SK-N-SH (cell line): ENCODE data around the gene SLC26A1. TPM values are rescaled to one million over a fixed set of nuclear protein-coding genes. Genes with fewer than 3 reads are reported as not detected.

ENCODE experiments used
- CTCF ChIA-PET: fragments of 300-600, 350-600 bp; formaldehyde crosslinking; extraction: SDS; loops from one replicate; lab custom pipeline; 2021; lab: Yijun Ruan, JAX
- POLR2A ChIA-PET: fragments of 350-600 bp; sonication (Branson Sonifier 250); formaldehyde crosslinking; extraction: SDS; loops from one replicate; lab custom pipeline; 2020; ENCODE audit warnings: antibody characterized with exemption, inconsistent platforms; lab: Yijun Ruan, JAX
- DNase-seq: peaks from one replicate; pipeline ENCODE4 v3.0.0; 2012
- H2AFZ ChIP-seq: fragments of 200-600 bp; sonication (generic); 2 replicates; pipeline ENCODE4 v1.8.1; 2016; ENCODE audit warnings: antibody characterized with exemption, mild to moderate bottlenecking, low read depth
- H3F3A ChIP-seq: fragments of 200-600 bp; sonication (generic); replicated peaks from 2 replicates; pipeline ENCODE3; 2016; ENCODE audit warnings: antibody characterized with exemption, mild to moderate bottlenecking; ENCODE audit not compliant: insufficient read depth
- H3K27ac ChIP-seq, 2 experiments: fragments of 200-500 bp in 1 of 2; fragments of 200-600 bp in 1 of 2; sonication (Bioruptor generic) in 1 of 2; sonication (generic), shearing (Covaris generic) in 1 of 2; 2 replicates each; pipeline versions ENCODE4 v1.5.1 to v1.6.1; 2014 to 2016; ENCODE audit warnings: low read depth in 2 of 2, inconsistent platforms in 1 of 2, low read length in 1 of 2, mild to moderate bottlenecking in 1 of 2, mixed read lengths in 1 of 2
- H3K27me3 ChIP-seq: fragments of 200-600 bp; sonication (generic), shearing (Covaris generic); 2 replicates; pipeline ENCODE4 v1.6.1; 2016; ENCODE audit warnings: mixed run types; ENCODE audit not compliant: insufficient read depth
- H3K36me3 ChIP-seq, 2 experiments: fragments of 200-500 bp in 1 of 2; fragments of 200-600 bp in 1 of 2; sonication (Bioruptor generic) in 1 of 2; sonication (generic) in 1 of 2; replicated peaks in 1 of 2; 2 replicates each; pipeline versions ENCODE3 to v1.5.1; 2014 to 2016; ENCODE audit warnings: low read length in 1 of 2, mild to moderate bottlenecking in 1 of 2; ENCODE audit not compliant: insufficient read depth in 2 of 2, control insufficient read depth in 1 of 2
- H3K4me1 ChIP-seq, 2 experiments: fragments of 200-500 bp in 1 of 2; fragments of 200-600 bp in 1 of 2; sonication (Bioruptor generic) in 1 of 2; sonication (generic), shearing (Covaris generic) in 1 of 2; 2 replicates each; pipeline versions ENCODE4 v1.5.1 to v1.6.1; 2014 to 2016; ENCODE audit warnings: low read depth in 1 of 2, low read length in 1 of 2, mixed run types in 1 of 2; ENCODE audit not compliant: insufficient read depth in 2 of 2, control insufficient read depth in 1 of 2
- H3K4me2 ChIP-seq: fragments of 200-600 bp; sonication (generic), shearing (Covaris generic); 2 replicates; pipeline ENCODE4 v1.6.1; 2017; ENCODE audit warnings: mixed run types
- H3K4me3 ChIP-seq, 2 experiments: fragments of 200-500 bp in 1 of 2; fragments of 200-600 bp in 1 of 2; sonication (Bioruptor generic) in 1 of 2; sonication (generic), shearing (Covaris generic) in 1 of 2; 2 replicates each; pipeline versions ENCODE4 v1.5.1 to v1.8.1; 2014 to 2016; ENCODE audit warnings: low read depth in 2 of 2, inconsistent platforms in 1 of 2, low read length in 1 of 2, mild to moderate bottlenecking in 1 of 2, mixed read lengths in 1 of 2, moderate library complexity in 1 of 2
- H3K79me2 ChIP-seq: fragments of 200-600 bp; sonication (generic); 2 replicates; pipeline ENCODE4 v1.8.1; 2017; ENCODE audit warnings: mild to moderate bottlenecking; ENCODE audit not compliant: insufficient read depth
- H3K9ac ChIP-seq: fragments of 200-600 bp; sonication (generic); 2 replicates; pipeline ENCODE4 v1.6.1; 2017; ENCODE audit warnings: mixed run types
- H3K9me2 ChIP-seq: fragments of 200-600 bp; sonication (generic); 2 replicates; pipeline ENCODE4 v1.6.1; 2017; ENCODE audit warnings: mixed run types
- H3K9me3 ChIP-seq: fragments of 200-600 bp; sonication (generic); 2 replicates; pipeline ENCODE4 v1.6.1; 2017; ENCODE audit warnings: mixed run types, mild to moderate bottlenecking, moderate library complexity
- H4K20me1 ChIP-seq: fragments of 200-600 bp; sonication (generic); 2 replicates; pipeline ENCODE4 v1.6.1; 2017; ENCODE audit warnings: mild to moderate bottlenecking, mixed run types; ENCODE audit not compliant: insufficient read depth
- CTCF ChIP-seq: fragments of 200-600 bp; sonication (generic); IDR thresholded peaks from 2 replicates; pipeline ENCODE4 v1.6.1; 2017; ENCODE audit warnings: antibody characterized with exemption, mild to moderate bottlenecking, moderate library complexity
- EZH2phosphoT487 ChIP-seq: fragments of 200-600 bp; sonication (generic); IDR thresholded peaks from 2 replicates; pipeline ENCODE4 v1.6.1; 2017; ENCODE audit warnings: low read depth, mixed run types, mild to moderate bottlenecking, antibody characterized with exemption, moderate library complexity, borderline replicate concordance
- FOSL2 ChIP-seq: IDR thresholded peaks from 2 replicates; pipeline ENCODE4 v1.4.0; 2012; ENCODE audit warnings: low read depth, mild to moderate bottlenecking, moderate library complexity, borderline replicate concordance
- FOXJ3 ChIP-seq: sonication (generic); formaldehyde crosslinking; IDR thresholded peaks from 2 replicates; pipeline ENCODE4 v1.5.1; 2020; ENCODE audit warnings: mild to moderate bottlenecking, missing genetic modification reagents
- JUND ChIP-seq: IDR thresholded peaks from 2 replicates; pipeline ENCODE4 v1.4.0; 2012
- MEF2A ChIP-seq: IDR thresholded peaks from 2 replicates; pipeline ENCODE4 v1.4.0; 2012; ENCODE audit warnings: low read depth, borderline replicate concordance
- PBX3 ChIP-seq: IDR thresholded peaks from 2 replicates; pipeline ENCODE4; 2012
- POLR2AphosphoS5 ChIP-seq: IDR thresholded peaks from 2 replicates; pipeline ENCODE4 v1.6.1; 2012; ENCODE audit warnings: low read depth, low read length
- RCOR1 ChIP-seq: fragments of 150-350 bp; IDR thresholded peaks from 2 replicates; pipeline ENCODE4 v1.6.1; 2017; ENCODE audit warnings: antibody characterized with exemption, low read length
- REST ChIP-seq: IDR thresholded peaks from 2 replicates; pipeline ENCODE4 v1.6.1; 2012; ENCODE audit warnings: mild to moderate bottlenecking, low read depth, low read length, moderate library complexity
- RXRA ChIP-seq: IDR thresholded peaks from 2 replicates; pipeline ENCODE4 v1.4.0; 2012; ENCODE audit warnings: low read depth, mild to moderate bottlenecking, borderline replicate concordance
- SMC3 ChIP-seq: IDR thresholded peaks from 2 replicates; pipeline ENCODE4 v1.6.1; 2012; ENCODE audit warnings: low read depth, low read length, improper control_type of control experiment
- TCF12 ChIP-seq: IDR thresholded peaks from 2 replicates; pipeline ENCODE4 v1.4.0; 2012
- TEAD4 ChIP-seq: IDR thresholded peaks from 2 replicates; pipeline ENCODE4 v1.4.0; 2012; ENCODE audit warnings: mild to moderate bottlenecking, borderline replicate concordance; ENCODE audit not compliant: insufficient read depth
- YY1 ChIP-seq: IDR thresholded peaks from 2 replicates; pipeline ENCODE4 v1.4.0; 2012; ENCODE audit warnings: low read depth, mild to moderate bottlenecking
- ZBTB33 ChIP-seq: IDR thresholded peaks from 2 replicates; pipeline ENCODE4 v1.4.0; 2012; ENCODE audit warnings: low read depth, borderline replicate concordance
- WGBS: methylation state at CpG from one replicate; pipeline ENCODE4 v1.1.6; 2017; ENCODE audit warnings: low lambda C conversion rate; 5-methylcytosine and 5-hydroxymethylcytosine counted together
- polyA plus RNA-seq, 3 experiments: library from polyadenylated mRNA; depleted of rRNA; stranded (reverse); fragments of >200 nt; gene quantifications; 2 replicates each; pipeline ENCODE4 v1.2.3, GENCODE V29; 2012

The SLC26A1 gene
- polyA plus RNA-seq, 1 of the 3 experiments (the other 2 are of a cell fraction) = 0.05 TPM

- Histone ChIP-seq H2AFZ (no peak overlapping the region), H3K27me3 (peaks cover 8% of the 10 kb centered on the region; the same call in 1 of the 2 replicates), H3K4me3 (no peak overlapping the region), H3K9me2 (no peaks in the 10 kb centered on the region), H3K9ac (no peak overlapping the region), H3K4me1 (peaks cover 3 to 28% of the 10 kb centered on the region in 2 experiments; a peak in 2 of 4 replicates), H3K9me3 (no peaks in the 10 kb centered on the region), H3K4me2 (no peak overlapping the region), H3K79me2 (no peaks in the 10 kb centered on the region), H4K20me1 (no peaks in the 10 kb centered on the region), H3F3A (peaks cover 7% of the 10 kb centered on the region), H3K36me3 (no peaks in the 10 kb centered on the region), H3K27ac (no peak overlapping the region)
- TF ChIP-seq EZH2phosphoT487 (no peak), RXRA (no peak), MEF2A (no peak)
- 94% methylated on average over 17 of the region's 21 CpGs for WGBS
- ChIA-PET POLR2A (no interaction called here), CTCF (no interaction called here)
- no peak for DNase-seq
Measured at GRCh38 chr4:1040344-1041146, 47.3 kb upstream of the SLC26A1 start.

- Histone ChIP-seq H3K79me2 (no peaks in the 10 kb centered on the region), H3K9me2 (no peaks in the 10 kb centered on the region), H3K9me3 (no peaks in the 10 kb centered on the region), H3K9ac (no peak overlapping the region), H3K27ac (no peak overlapping the region), H3K36me3 (no peaks in the 10 kb centered on the region), H3K4me2 (no peak overlapping the region), H3K27me3 (peaks cover under 1% of the 10 kb centered on the region; the same call in 1 of the 2 replicates), H2AFZ (no peak overlapping the region), H4K20me1 (no peaks in the 10 kb centered on the region), H3F3A (peaks cover 3% of the 10 kb centered on the region), H3K4me1 (peaks cover 3 to 21% of the 10 kb centered on the region in 2 experiments; a peak in 2 of 4 replicates), H3K4me3 (no peak overlapping the region)
- 90% methylated on average over 9 of the region's 20 CpGs for WGBS
- ChIA-PET POLR2A (no interaction called here), CTCF (no interaction called here)
- DNase-seq = no peak
- TF ChIP-seq TEAD4 = no peak
- TF ChIP-seq POLR2AphosphoS5 = no peak
- TF ChIP-seq CTCF = no peak
- TF ChIP-seq PBX3 = no peak
- TF ChIP-seq YY1 = no peak
- no peak for TF ChIP-seq FOSL2
- TF ChIP-seq FOXJ3 (CRISPR knock-in tag) = no peak
- TF ChIP-seq REST = no peak
- no peak for TF ChIP-seq TCF12
- no peak for TF ChIP-seq ZBTB33
- TF ChIP-seq JUND = no peak
- TF ChIP-seq EZH2phosphoT487 = no peak
- TF ChIP-seq RCOR1 = no peak
- no peak for TF ChIP-seq SMC3
Measured at GRCh38 chr4:1039493-1040343, 46.5 kb upstream of the SLC26A1 start.
